ENCODE data around the gene FAM47C.

DNA sequence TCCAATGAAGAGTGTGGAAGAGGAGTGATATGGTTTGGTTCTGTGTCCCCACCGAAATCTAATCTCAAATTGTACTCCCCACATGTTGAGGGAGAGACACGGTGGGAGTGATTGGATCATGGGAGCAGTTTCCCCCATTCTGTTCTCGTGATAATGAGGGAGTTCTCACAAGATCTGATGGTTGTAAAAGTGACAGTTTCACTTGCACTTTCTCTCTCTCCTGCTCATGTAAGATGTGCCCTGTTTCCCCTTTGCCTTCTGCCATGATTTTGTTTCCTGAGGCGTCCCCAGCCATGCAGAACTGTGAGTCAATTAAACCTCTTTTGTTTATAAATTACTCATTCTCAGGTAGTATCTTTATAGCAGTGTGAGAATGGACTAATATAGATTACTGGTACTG, 39.6 kb downstream of the FAM47C start:
- TF ChIP-seq EZH2phosphoT487 (IDR thresholded peaks at IDR 0.05; ENCODE audit: borderline replicate concordance, low read depth, low read length) = no peak
- TF ChIP-seq, protein P1, sequence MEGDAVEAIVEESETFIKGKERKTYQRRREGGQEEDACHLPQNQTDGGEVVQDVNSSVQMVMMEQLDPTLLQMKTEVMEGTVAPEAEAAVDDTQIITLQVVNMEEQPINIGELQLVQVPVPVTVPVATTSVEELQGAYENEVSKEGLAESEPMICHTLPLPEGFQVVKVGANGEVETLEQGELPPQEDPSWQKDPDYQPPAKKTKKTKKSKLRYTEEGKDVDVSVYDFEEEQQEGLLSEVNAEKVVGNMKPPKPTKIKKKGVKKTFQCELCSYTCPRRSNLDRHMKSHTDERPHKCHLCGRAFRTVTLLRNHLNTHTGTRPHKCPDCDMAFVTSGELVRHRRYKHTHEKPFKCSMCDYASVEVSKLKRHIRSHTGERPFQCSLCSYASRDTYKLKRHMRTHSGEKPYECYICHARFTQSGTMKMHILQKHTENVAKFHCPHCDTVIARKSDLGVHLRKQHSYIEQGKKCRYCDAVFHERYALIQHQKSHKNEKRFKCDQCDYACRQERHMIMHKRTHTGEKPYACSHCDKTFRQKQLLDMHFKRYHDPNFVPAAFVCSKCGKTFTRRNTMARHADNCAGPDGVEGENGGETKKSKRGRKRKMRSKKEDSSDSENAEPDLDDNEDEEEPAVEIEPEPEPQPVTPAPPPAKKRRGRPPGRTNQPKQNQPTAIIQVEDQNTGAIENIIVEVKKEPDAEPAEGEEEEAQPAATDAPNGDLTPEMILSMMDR (conservative IDR thresholded peaks at IDR 0.05; ENCODE audit: low read length) = no peak

Measured in OCI-LY7 (cell line).